Activated naive CD8-positive, alpha-beta T cell treated with anti-CD3 and anti-CD28 coated beads for 36 hours (primary cell): ENCODE results near the gene ZNF215. TPM values are rescaled to one million over a fixed set of nuclear protein-coding genes. Genes with fewer than 3 reads are reported as not detected.
"Not testable (repeated sequence)": the region's sequence is repeated elsewhere in the genome, so short reads cannot be mapped to it uniquely, and the experiment has no call there.

Experiments
- DNase-seq: peaks from one replicate; pipeline ENCODE4 v3.0.0; 2021
- H3K27ac Mint-ChIP-seq: one replicate; pipeline ENCODE4 v1.8.0; 2022; ENCODE audit warnings: mild to moderate bottlenecking, moderate library complexity, mixed read lengths
- H3K27me3 Mint-ChIP-seq: one replicate; pipeline ENCODE4 v1.8.0; 2022; ENCODE audit warnings: mild to moderate bottlenecking, mixed read lengths
- H3K36me3 Mint-ChIP-seq: one replicate; pipeline ENCODE4 v1.8.0; 2021; ENCODE audit warnings: mild to moderate bottlenecking, mixed read lengths
- H3K4me1 Mint-ChIP-seq: one replicate; pipeline ENCODE4 v1.8.0; 2021; ENCODE audit warnings: mixed read lengths
- H3K4me3 Mint-ChIP-seq: one replicate; pipeline ENCODE4 v1.8.0; 2022; ENCODE audit warnings: mild to moderate bottlenecking, moderate library complexity, mixed read lengths
- H3K9me3 Mint-ChIP-seq: one replicate; pipeline ENCODE4 v1.8.0; 2022; ENCODE audit warnings: mixed read lengths
- total RNA-seq, 2 experiments: library from RNA; stranded (reverse); gene quantifications; one replicate each; pipeline ENCODE4 v1.2.3, GENCODE V29; 2021

ZNF215 gene
- total RNA-seq = 1 to 10 TPM; 2.4 to 2.5 TPM

DNA sequence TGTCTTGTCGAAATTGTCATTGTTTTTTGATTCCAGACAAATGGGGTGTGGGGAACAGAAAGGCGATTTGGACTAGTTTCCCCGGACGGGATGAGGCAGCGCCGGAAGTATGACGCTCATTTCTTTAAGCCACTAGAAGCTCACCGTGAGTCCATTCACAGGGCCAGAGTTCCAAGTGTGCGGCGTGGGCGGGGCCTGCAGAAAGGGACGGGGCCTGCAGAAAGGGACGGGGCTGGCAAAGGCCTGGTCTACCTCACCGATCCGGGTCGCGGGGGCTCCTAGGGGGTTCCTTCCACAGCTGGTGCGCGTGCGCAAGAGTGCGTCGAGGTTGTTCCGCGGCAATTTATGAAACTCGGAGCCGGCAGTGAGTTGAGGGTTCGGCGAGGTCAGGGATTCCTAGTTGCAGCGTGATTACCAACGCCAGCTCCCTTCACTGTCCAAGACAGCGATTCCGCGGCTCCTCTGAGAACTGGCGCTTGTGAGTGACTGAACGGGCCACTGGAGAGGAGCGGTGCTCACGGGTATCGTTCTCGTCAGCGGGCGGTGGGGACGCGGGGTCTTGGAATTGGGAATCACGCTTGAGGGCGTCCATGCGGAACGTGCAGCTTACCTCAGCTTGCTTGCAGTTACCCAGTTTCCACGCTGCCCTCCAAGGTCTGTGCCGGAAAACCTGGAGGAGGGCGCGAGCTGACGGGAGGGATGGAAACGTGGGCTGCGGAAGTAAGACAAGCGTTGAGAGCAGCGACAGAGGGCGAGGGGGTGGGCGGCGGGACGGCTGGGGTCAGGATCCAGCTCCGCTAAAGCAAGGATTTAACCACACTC lies at the start of gene ZNF215:
TSS of gene ZNF215 (plus strand) at position 219 of the 822 bp plus-strand sequence. CDS start 5,847 bp downstream, outside the sequence.
- Mint-ChIP-seq H3K27ac (peak within 1 kb of the TSS; percentile 27), H3K27me3 (peaks cover 56% of the 10 kb centered on the region)
- DNase-seq = peak; percentile 73

DNA sequence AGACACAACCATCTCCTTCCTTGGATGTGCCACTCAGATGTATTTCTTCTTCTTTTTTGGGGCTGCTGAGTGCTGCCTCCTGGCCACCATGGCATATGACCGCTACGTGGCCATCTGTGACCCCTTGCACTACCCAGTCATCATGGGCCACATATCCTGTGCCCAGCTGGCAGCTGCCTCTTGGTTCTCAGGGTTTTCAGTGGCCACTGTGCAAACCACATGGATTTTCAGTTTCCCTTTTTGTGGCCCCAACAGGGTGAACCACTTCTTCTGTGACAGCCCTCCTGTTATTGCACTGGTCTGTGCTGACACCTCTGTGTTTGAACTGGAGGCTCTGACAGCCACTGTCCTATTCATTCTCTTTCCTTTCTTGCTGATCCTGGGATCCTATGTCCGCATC lies 49.3 kb upstream of the ZNF215 start:
- Mint-ChIP-seq H3K27ac (no peak overlapping the region), H3K9me3 (peaks cover 1% of the 10 kb centered on the region), H3K27me3 (no peaks in the 10 kb centered on the region), H3K4me3 (no peak overlapping the region), H3K4me1 (no peaks in the 10 kb centered on the region), H3K36me3 (no peaks in the 10 kb centered on the region)
- DNase-seq = no peak

More for the DNA sequence above, at the start of gene ZNF215:
- Mint-ChIP-seq H3K4me1 (peaks cover 14% of the 10 kb centered on the region), H3K9me3 (no peaks in the 10 kb centered on the region), H3K4me3 (peak within 1 kb of the TSS; percentile 82), H3K36me3 (peaks cover 2% of the 10 kb centered on the region)

DNA sequence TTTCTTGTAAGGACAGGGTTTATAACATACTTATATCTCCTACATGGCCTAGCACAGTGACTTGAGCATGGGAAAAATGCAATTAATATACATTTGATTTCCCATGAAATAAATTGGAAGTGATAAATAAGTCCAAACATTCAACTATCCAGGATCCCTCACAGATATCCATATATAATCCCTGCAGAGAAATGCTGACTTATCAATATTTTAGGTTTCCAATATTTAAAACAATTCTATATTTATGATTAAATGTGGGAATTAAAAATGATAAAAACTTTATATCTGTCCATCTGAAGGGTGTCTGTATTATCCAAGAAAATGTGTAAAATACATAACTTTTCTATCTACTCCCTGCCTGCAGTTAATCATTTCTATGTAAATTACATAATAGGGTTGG lies 43.5 kb upstream of the ZNF215 start:
- DNase-seq = no peak
- Mint-ChIP-seq H3K27me3 (peaks cover 10% of the 10 kb centered on the region), H3K9me3 (no peaks in the 10 kb centered on the region), H3K4me1 (no peaks in the 10 kb centered on the region), H3K36me3 (no peaks in the 10 kb centered on the region), H3K27ac (no peak overlapping the region), H3K4me3 (no peak overlapping the region)

DNA sequence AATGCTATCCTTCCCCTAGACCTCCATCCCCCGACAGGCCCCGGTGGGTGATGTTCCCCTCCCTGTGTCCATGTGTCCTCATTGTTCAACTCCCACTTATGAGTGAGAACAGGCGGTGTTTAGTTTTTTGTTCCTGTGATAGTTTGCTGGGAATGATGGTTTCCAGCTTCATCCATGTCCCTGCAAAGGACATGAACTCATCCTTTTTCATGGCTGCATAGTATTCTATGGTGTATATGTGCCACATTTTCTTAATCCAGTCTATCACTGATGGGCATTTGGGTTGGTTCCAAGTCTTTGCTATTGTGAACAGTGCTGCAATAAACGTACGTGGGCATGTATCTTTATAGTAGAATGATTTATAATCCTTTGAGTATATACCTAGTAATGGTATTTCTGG lies 38.5 kb upstream of the ZNF215 start:
- H3K27me3 Mint-ChIP-seq = peaks cover 13% of the 10 kb centered on the region
- H3K4me1 Mint-ChIP-seq, H3K27ac Mint-ChIP-seq, H3K9me3 Mint-ChIP-seq, H3K36me3 Mint-ChIP-seq, H3K4me3 Mint-ChIP-seq, DNase-seq: not testable (repeated sequence)

DNA sequence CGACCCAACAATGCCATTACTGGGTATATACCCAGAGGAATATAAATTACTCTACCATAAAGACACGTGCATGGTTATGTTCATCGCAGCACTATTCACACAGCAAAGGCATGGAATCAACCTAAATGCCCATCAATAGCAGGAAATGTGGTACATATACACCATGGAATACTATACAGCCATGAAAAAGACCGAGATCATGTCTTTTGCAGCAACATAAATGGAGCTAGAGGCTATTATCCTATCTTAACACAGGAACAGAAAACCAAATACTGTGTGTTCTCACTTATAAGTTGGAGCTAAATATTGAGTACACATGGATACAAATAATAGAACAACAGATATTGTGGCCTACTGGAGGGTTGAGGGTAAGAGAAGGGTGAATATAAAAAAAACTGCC lies 37.4 kb upstream of the ZNF215 start:
- H3K9me3 Mint-ChIP-seq = no peaks in the 10 kb centered on the region
- no peak for DNase-seq
- no peaks in the 10 kb centered on the region for H3K4me1 Mint-ChIP-seq
- H3K36me3 Mint-ChIP-seq = no peaks in the 10 kb centered on the region
- H3K27me3 Mint-ChIP-seq = peaks cover 11% of the 10 kb centered on the region
- no peak overlapping the region for H3K27ac Mint-ChIP-seq
- H3K4me3 Mint-ChIP-seq = no peak overlapping the region

DNA sequence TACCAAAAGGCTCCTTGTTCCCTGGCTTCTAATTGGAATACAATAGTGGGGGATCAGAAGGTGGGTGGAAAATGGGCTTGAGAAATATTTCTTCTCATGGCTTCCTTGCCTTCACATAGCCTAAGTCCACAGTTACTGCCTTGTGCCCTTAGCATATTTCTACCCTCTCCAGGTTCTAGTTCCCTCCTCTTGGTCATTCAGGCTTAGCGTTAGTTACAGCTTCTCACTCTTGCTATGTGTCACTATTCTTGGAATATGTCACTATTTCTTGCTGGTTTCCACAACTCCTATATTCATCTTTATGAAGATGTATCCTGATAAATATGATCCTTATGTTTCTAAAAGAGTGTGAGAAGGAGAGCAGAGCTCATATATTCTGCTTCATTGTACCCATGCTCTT lies 36.4 kb upstream of the ZNF215 start:
- Mint-ChIP-seq H3K4me1 (no peaks in the 10 kb centered on the region), H3K27me3 (peaks cover 8% of the 10 kb centered on the region), H3K36me3 (no peaks in the 10 kb centered on the region), H3K9me3 (no peaks in the 10 kb centered on the region), H3K27ac (no peak overlapping the region), H3K4me3 (no peak overlapping the region)
- no peak for DNase-seq

DNA sequence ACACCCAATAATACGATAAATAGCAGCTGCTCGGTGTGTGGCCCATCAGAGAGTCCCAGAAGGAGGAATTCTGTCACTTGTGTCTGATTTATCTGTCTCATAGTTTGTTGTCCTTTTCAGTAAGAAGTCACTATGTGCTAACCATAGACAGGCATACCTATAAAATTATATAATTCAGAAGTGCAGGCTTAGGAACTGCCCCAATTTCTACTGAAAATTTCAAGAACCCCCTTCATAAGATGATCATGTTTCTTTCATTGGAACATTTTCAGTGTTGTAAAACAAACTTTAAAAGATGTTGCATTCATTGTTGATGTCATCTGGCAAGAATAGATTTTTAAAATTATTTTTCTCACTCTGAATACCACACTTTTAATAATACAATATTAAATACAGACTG lies 33.8 kb upstream of the ZNF215 start, which contains the start of gene OR2D2:
TSS of gene OR2D2 (minus strand) at position 101 of the 400 bp plus-strand sequence. CDS start at position 101, 0 bp downstream.
- no peak within 1 kb of the TSS for H3K27ac Mint-ChIP-seq
- H3K27me3 Mint-ChIP-seq = peaks cover 14% of the 10 kb centered on the region
- H3K4me1 Mint-ChIP-seq = no peaks in the 10 kb centered on the region
- H3K9me3 Mint-ChIP-seq = no peaks in the 10 kb centered on the region
- H3K4me3 Mint-ChIP-seq = no peak within 1 kb of the TSS
- no peaks in the 10 kb centered on the region for H3K36me3 Mint-ChIP-seq
- DNase-seq = no peak

DNA sequence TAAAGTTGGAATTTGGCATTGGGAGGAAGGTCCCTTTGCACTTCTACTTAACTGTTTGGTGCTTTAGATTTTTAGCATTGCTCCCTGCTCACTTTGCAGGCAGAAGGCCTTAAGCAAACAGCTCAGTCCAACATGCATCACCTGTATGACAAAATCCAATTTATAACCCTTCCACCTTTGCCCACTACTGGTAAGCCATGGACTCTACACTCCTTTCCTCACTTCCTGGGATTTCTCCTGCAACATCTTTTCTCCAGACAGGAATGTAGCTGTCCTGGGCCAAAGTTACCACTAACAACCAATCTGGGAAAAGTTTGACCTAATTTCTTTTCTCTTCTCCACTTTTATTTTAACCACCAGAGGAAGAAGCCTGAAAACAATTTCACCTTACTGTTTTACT lies 32.1 kb upstream of the ZNF215 start:
- H3K4me1 Mint-ChIP-seq = no peaks in the 10 kb centered on the region
- no peak for DNase-seq
- H3K4me3 Mint-ChIP-seq = no peak overlapping the region
- H3K36me3 Mint-ChIP-seq = no peaks in the 10 kb centered on the region
- H3K27me3 Mint-ChIP-seq = peaks cover 18% of the 10 kb centered on the region
- H3K27ac Mint-ChIP-seq = no peak overlapping the region
- no peaks in the 10 kb centered on the region for H3K9me3 Mint-ChIP-seq

DNA sequence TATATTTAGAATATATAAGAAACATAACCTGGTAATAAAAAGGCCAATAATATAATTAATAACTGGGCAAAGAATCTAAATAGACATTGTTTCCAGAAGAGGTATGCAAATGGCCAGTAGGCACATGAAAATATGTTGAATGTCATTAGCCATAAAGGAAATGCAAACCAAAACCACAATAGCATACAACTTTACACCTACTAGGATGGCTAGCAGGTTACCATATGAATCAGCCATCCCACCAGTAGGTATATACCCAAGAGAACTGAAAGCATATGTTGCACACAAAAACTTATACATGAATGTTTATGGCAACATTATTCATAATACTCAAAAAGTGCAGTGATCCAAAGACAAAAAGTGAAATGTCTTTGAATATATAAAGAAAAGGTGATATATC lies 31.2 kb upstream of the ZNF215 start:
- peaks cover 18% of the 10 kb centered on the region for H3K27me3 Mint-ChIP-seq
- no peak overlapping the region for H3K4me3 Mint-ChIP-seq
- no peaks in the 10 kb centered on the region for H3K4me1 Mint-ChIP-seq
- no peak for DNase-seq
- H3K9me3 Mint-ChIP-seq = no peaks in the 10 kb centered on the region
- H3K36me3 Mint-ChIP-seq = no peaks in the 10 kb centered on the region
- H3K27ac Mint-ChIP-seq = no peak overlapping the region

DNA sequence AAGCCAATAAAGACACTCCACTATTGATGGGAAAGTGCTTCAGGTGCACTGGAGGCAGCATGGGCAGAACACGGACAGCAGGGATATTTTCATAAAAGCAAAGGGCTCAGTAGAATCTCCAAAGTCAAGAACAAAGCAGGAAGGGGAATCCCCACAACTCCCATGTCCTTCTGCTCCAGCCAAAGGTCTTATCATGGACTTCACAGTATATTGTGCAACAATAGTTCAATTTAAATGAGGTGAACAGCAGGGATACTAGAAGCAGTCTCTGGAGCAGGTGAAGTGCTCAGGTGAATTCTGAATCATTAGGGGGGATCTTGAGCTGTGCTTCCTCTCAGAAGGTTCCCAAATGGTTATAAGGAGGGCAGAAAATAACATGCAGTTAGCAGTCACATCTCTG lies 27.3 kb upstream of the ZNF215 start:
- Mint-ChIP-seq H3K4me3 (no peak overlapping the region), H3K9me3 (no peaks in the 10 kb centered on the region), H3K27me3 (peaks cover 17% of the 10 kb centered on the region), H3K36me3 (no peaks in the 10 kb centered on the region), H3K27ac (no peak overlapping the region), H3K4me1 (no peaks in the 10 kb centered on the region)
- no peak for DNase-seq

DNA sequence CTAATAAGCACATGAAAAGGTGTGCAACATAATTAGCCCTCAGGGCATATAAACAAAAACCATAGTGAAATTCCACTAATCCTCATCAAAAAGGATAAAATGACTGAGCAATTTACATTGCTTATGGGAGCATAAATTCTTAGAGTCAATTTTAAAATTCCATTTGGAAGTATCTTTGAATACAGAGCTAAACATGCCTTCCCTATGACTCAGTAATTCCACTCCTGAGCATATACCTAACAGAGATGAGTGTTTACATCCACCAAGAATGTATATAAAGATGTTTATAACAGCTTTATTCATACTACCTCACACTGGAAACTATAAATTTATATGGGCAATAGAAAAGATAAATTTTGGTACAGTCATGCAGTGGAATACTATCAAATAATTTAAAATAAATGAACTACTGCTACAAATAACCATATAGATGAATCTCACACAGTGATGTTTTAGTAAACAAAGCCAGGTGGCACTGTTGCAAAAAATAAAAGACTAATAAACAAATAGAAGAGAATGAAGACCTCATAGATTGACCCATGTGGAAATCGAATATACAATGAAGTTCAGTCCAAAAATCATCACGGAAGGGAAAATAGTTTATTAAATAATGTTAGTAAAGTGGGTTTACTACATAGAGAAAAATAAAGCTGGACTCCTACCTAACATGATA lies 25.8 kb upstream of the ZNF215 start:
- H3K4me1 Mint-ChIP-seq = no peaks in the 10 kb centered on the region
- no peak for DNase-seq
- peaks cover 11% of the 10 kb centered on the region for H3K27me3 Mint-ChIP-seq
- H3K4me3 Mint-ChIP-seq = no peak overlapping the region
- no peaks in the 10 kb centered on the region for H3K36me3 Mint-ChIP-seq
- no peak overlapping the region for H3K27ac Mint-ChIP-seq
- H3K9me3 Mint-ChIP-seq = no peaks in the 10 kb centered on the region

DNA sequence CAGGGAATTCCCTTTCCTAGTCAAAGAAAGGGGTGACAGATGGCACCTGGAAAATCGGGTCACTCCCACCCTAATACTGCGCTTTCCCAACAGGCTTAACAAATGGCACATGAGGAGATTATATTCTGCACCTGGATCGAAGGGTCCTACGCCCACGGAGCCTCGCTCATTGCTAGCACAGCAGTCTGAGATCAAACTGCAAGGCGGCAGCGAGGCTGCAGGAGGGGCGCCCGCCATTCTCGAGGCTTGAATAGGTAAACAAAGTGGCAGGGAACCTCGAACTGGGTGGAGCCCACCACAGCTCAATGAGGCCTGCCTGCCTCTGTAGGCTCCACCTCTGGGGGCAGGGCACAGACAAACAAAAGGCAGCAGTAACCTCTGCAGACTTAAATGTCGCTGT lies 21.4 kb upstream of the ZNF215 start:
- H3K9me3 Mint-ChIP-seq, H3K27ac Mint-ChIP-seq, H3K4me3 Mint-ChIP-seq, H3K27me3 Mint-ChIP-seq, H3K4me1 Mint-ChIP-seq, H3K36me3 Mint-ChIP-seq, DNase-seq: not testable (repeated sequence)

DNA sequence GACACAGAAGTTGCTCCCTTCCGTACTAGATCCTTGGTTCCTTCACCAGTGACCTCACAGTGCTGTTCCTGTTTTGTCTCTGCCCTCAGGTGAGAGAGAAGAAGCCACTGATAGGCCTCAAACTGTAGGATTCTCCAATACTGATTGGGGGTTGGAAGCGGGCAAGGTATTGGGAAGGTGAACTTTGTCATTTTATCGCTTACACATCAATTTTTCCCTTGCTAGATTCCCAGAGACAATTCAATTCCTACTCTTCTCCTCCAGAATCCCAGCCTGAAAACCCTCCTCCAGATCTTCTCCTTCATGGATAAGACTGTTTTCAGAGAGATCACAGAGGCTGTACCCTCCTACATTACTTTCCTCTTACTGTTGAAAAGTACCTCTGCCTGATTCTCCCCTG lies 14.8 kb upstream of the ZNF215 start:
- H3K9me3 Mint-ChIP-seq = peaks cover 1% of the 10 kb centered on the region
- H3K27me3 Mint-ChIP-seq = no peaks in the 10 kb centered on the region
- no peak overlapping the region for H3K27ac Mint-ChIP-seq
- no peaks in the 10 kb centered on the region for H3K36me3 Mint-ChIP-seq
- no peak overlapping the region for H3K4me3 Mint-ChIP-seq
- no peak for DNase-seq
- H3K4me1 Mint-ChIP-seq = peaks cover 2% of the 10 kb centered on the region

DNA sequence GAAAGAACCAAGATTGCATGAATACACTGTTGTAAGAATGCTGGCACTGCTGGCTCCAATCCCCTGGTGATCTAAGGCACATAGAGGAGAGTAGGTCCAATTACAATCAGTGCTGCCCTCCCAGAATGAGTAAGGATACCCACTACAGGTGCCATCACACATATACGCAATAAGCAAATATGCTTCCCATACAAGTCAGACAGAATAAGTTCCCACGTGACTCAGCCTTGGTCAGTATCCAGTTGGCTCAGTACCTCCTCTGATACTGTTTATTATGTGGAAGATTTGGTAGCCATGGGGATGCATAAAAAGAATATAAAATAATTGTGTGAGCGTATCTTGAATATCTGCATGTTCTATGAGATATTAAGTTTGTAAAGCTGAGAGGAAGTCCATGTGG lies 14.3 kb upstream of the ZNF215 start:
- Mint-ChIP-seq H3K4me3 (no peak overlapping the region), H3K4me1 (peaks cover 2% of the 10 kb centered on the region), H3K27me3 (no peaks in the 10 kb centered on the region), H3K9me3 (peaks cover 1% of the 10 kb centered on the region), H3K36me3 (no peaks in the 10 kb centered on the region), H3K27ac (no peak overlapping the region)
- DNase-seq = no peak

DNA sequence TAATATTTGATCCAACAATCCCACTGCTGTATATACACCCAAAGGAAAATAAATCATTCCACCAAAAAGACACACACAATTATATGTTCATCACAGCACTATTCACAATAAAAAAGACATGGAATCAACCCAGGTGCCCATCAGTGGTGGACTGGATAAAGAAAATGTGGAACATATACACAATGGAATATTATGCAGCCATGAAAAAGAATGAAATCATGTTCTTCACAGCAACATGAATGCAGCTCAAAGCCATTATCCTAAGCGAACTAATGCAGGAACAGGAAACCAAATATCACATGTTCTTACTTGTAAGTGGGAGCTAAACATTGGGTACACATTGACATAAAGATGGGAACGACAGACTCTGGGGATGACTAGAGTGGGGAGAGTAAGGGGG lies 6.5 kb upstream of the ZNF215 start:
- Mint-ChIP-seq H3K36me3 (no peaks in the 10 kb centered on the region), H3K27me3 (peaks cover 13% of the 10 kb centered on the region), H3K4me1 (no peaks in the 10 kb centered on the region), H3K27ac (no peak overlapping the region), H3K9me3 (no peaks in the 10 kb centered on the region), H3K4me3 (no peak overlapping the region)
- DNase-seq = no peak

DNA sequence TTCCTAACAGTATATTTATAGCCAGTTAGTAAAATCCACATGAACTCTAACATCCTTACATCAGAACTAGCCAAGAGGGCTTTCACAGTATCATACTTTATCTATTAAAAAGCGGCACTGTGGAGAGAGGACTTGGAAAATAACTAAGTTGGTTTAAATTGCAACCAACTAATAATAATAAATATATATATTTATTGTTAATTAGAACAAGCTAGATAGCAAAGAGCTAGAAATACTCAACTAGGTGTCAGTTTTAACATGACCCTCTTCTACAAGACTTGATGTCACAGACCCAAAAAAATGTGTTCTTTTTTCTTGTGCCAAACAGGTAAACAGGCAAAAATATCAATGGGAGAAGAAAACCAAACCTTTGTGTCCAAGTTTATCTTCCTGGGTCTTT lies 5.5 kb upstream of the ZNF215 start, which contains the start of gene OR2D3:
TSS of gene OR2D3 (plus strand) at position 301 of the 400 bp plus-strand sequence. CDS start at position 301, 0 bp downstream.
- Mint-ChIP-seq H3K27me3 (peaks cover 22% of the 10 kb centered on the region), H3K4me1 (peaks cover 3% of the 10 kb centered on the region), H3K27ac (no peak within 1 kb of the TSS), H3K4me3 (no peak within 1 kb of the TSS), H3K36me3 (no peaks in the 10 kb centered on the region), H3K9me3 (no peaks in the 10 kb centered on the region)
- no peak for DNase-seq
